NCI-H1694 (cell line): ENCODE data around the gene RGS14.
"Not testable (repeated sequence)": the region's sequence is repeated elsewhere in the genome, so short reads cannot be mapped to it uniquely, and the experiment has no call there.

Source experiments
- DNase-seq: peaks from one replicate; lab custom pipeline; 2025; lab: John Stamatoyannopoulos, UW

Gene RGS14

GRCh38 chr5:177349762-177350161, 8.0 kb upstream of the RGS14 start:
- no peak for DNase-seq

- no peak for DNase-seq
Measured at GRCh38 chr5:177350776-177351391, 6.8 kb upstream of the RGS14 start.

DNA sequence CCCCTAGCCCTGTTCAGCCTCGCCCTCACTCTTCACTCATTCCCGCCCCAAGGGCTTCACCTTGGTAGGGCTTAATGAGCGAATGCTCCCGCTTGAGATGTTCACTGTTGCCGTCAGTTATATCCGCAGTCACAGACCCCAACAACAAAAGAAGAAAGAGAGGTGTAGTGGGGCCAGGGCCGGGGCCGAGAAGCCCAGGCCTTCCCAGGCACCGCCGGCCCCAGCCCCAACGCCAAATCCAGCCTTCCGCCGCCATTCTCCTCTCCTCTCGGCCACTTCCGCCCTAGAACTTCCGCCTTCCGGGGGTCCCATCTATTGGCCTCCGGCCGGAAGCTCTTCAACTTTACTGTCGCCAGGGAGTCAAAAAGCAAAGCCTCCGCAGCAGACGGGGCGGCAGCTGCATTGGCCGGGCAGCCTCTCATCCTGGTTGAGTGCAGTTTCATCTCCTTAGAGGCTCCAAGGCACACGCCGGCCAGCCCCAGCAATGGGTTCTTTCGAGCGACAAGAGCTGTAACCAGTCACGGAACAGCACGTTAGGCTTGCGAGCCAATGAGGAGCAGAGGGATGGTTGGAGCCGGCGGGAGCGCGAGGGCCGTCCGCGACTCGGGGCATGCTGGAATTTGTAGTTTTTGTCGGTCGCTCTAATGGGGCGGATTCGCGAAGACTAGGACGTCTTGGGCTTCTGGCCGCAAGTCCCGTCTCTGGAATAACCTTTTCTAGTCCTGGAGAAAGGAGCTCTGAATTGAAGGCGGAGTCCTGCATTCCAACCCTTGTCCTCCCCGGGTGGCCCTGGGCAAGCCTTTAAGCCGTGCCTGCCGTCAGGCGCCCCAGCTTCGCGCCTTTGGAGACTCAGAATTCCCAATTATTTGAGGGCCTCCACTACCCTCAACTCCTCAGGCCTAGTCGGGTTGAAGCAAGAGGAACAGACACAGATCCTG, 6.1 kb upstream of the RGS14 start, which contains the start of gene LMAN2:
LMAN2 (minus strand) TSS at position 277 of the 938 bp plus-strand sequence; CDS start at position 256, 21 bp downstream.
- peak; percentile 86 for DNase-seq

- no peak for DNase-seq
Measured at GRCh38 chr5:177353093-177353492, 4.6 kb upstream of the RGS14 start.

- DNase-seq = no peak
Measured at GRCh38 chr5:177354256-177354655, 3.5 kb upstream of the RGS14 start.

DNA sequence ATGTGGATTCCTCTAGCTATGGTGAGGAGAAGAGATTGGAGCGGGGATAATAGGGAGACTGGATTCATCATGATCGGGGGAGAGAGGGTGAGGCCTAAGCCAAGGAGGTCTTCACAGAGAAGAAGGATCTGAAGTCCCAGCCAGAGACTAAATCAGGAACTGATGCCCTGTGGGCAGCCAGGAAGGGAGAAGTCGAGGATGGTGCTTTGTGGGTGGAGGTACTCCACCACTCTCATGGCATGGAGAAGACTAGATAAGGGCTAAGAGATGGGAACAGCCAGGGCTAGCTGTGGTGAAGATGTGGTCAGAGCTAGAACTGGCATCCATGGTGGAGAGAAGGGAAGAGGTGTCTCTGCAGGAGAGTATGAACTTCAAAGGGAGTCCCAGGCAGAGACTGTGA, 3.0 kb upstream of the RGS14 start:
- DNase-seq = no peak

GRCh38 chr5:177355162-177355867, 2.4 kb upstream of the RGS14 start:
- no peak for DNase-seq

GRCh38 chr5:177355868-177356168, 1.9 kb upstream of the RGS14 start:
- DNase-seq = no peak

DNA sequence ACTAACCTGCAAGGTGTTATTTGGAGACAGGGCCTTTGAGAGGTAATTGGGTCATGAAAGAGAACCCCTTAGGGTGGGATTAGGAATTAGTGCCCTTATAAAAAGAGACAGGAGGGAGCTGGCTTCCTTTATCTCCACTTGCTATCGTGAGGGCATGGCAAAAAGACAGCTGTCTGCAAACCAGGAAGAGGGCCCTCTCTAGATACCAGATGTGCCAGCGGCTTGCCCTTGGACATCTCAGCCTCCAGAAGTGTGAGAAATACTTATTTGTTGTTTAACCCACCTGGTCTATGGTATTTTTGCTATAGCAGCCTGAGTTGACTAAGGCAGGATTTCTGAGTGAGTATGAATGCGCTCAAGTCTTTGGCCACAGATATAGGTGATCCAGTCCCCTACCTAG, 978 bp upstream of the RGS14 start:
- DNase-seq = no peak

GRCh38 chr5:177357146-177357458, 622 bp upstream of the RGS14 start:
- no peak for DNase-seq

DNA sequence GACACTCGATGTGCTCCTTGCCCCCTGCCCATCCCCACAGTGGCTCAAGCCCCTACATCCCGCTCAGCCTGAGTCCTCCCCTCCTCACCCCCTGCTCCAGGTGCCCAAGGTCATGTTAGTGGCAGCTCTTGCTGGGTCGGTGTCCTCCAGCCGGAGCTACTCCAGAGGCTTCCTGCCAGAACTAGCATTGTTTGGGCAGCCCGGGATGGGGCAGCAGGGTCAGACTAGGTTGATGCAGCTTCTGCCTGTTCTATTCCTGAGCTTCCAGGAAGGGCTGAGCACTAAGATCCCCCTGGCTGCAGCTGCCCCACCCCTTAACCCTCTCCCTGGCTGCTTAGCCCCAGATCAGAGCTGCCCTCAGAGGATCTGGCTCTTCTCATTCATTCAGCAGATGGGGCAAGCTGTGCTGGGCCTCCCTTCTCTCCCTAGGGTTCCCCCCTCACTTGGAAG, 671 bp downstream of the RGS14 start:
- DNase-seq = no peak

DNA sequence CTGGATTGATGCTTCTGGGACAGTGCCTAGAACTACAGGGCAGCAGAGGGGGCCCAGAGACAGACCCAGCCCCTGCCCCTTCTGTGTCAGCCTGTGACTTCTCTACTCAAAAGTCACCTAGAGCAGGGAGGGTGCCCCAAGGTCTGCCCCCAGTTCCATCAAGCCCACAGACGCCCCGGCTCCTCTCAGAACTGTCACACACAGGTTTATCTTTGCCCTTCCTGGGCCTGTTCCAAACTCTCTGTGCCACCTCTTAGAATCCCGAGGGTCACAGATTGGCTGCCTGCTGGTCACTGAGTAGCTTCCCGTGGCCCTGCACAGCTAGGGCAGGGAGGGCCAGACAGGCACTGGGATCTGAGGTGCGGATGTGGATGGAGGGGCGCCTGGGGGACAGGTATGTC, 1.7 kb downstream of the RGS14 start:
- DNase-seq = no peak

GRCh38 chr5:177359860-177360259, 2.1 kb downstream of the RGS14 start:
- DNase-seq = no peak

- not testable (repeated sequence) for DNase-seq
Measured at GRCh38 chr5:177360740-177361139, 3.0 kb downstream of the RGS14 start.

DNA sequence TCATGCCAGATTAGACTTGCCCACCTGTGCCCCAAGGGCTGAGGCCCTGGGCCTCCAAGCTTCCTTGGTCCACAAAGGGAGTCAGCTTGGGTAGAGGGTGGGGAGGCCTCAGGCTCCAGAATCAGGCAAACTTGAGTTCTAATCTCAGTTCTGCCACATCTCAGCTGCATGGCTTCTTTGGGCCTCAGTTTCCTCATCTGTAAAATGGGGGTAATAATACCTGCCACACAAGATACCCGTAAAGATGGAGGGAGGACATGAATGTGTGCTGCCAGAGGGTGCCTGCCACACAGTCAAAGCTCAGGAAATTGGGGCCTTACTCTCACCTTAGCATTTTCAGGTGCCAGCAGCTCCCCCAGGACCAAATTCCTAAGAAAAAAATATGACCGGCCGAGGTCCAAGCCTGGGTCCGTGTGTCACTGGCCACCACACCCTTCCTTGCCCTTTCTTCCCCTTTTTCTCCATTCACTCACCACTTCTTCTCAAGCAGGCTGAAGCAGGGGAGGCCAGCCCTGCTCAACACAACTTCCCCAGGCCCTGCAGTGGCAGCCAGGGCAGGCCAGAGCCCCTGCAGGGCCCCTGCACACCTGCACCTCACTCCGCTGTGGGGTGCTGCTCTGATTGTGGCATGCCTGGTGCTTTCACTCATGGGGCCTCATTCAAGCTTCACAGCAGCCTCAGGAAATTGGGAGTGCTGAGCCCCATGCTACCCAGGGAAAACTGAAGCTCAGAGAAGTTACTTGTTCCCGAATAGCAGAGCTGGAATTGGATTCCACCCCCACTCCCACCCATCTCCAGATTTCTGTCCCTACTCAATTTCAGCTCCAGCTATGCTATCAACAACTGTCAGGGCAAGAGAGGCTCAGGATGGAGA, 3.9 kb downstream of the RGS14 start:
- DNase-seq = no peak

GRCh38 chr5:177362292-177362609, 4.5 kb downstream of the RGS14 start:
- DNase-seq = no peak

DNA sequence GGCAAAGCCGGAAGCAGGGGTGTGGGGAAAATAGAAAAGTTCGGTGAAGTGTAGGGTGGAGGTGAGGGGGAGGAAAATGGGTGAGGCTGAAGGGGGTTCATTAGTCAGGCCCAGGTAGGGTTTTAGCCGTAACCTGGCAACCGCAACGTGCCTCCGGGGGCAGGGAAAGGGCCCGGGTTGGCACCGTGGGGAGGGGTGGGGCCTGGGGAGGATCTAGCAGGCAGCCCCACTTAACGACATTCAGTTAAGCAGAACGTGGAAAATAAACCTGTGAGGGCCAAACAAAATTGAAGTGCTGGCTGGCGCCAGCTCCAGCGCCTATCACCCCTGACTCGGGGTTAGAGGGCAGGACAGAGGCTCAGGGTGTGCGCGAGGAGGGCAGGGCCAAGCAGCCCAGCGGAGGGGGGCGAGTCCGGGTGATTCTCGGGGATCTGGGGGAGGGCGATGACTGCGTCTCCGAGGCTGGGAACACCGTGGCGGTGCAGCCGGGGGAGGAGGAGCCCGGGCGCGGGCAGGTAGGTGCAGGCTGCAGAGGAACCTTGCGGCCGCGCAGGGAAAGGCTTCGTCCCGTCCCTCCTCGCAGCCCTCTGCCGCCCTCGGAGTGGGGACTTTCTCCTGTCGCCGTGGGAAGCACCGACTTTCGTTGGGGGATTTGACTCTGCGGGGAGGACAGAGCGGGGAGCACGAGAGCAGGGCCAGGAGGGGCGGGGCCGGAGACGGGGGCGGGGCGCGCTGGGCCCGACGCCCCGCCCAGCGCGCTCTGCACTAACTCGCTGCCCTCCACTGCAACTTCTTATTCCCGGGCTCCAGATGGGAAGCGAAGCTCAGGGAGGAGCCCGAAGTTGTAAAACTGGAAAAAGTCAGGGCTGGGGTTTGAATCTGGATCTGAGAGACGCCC, 5.1 kb downstream of the RGS14 start:
- no peak for DNase-seq

DNA sequence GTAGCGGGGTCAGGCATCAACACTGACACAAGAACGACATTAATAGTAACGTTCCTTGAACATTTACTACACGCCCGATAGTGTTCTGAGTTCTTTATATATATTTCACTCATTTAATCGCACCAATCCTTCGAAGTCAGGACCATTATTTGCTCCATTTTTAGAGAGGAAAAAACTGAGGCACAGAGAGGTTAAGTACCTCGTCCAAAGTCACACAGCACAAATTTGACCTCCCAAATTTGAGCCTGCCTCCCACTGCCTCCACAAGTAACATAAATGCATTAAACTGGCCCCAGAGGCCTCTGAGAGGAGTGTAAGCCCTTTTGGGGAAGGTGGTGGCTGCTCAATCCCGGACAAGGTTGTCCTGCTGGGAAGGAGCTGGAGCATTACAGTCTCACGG, 5.8 kb downstream of the RGS14 start:
- DNase-seq = no peak

GRCh38 chr5:177364159-177364962, 6.6 kb downstream of the RGS14 start:
- DNase-seq = no peak

GRCh38 chr5:177365845-177366527, 8.3 kb downstream of the RGS14 start:
- DNase-seq = no peak
